GM18873 (cell line): ENCODE data around the gene ESM1.
"Not testable (repeated sequence)": the region's sequence is repeated elsewhere in the genome, so short reads cannot be mapped to it uniquely, and the experiment has no call there.

Experiments
- ATAC-seq: cut with Tn5 transposase; IDR thresholded peaks from one replicate; pipeline ENCODE4 v1.9.1; 2021; ENCODE audit warnings: mild to moderate bottlenecking, moderate library complexity, moderate number of reproducible peaks; ENCODE audit not compliant: unreplicated experiment, low FRiP score

Gene ESM1, protein sequence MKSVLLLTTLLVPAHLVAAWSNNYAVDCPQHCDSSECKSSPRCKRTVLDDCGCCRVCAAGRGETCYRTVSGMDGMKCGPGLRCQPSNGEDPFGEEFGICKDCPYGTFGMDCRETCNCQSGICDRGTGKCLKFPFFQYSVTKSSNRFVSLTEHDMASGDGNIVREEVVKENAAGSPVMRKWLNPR

DNA sequence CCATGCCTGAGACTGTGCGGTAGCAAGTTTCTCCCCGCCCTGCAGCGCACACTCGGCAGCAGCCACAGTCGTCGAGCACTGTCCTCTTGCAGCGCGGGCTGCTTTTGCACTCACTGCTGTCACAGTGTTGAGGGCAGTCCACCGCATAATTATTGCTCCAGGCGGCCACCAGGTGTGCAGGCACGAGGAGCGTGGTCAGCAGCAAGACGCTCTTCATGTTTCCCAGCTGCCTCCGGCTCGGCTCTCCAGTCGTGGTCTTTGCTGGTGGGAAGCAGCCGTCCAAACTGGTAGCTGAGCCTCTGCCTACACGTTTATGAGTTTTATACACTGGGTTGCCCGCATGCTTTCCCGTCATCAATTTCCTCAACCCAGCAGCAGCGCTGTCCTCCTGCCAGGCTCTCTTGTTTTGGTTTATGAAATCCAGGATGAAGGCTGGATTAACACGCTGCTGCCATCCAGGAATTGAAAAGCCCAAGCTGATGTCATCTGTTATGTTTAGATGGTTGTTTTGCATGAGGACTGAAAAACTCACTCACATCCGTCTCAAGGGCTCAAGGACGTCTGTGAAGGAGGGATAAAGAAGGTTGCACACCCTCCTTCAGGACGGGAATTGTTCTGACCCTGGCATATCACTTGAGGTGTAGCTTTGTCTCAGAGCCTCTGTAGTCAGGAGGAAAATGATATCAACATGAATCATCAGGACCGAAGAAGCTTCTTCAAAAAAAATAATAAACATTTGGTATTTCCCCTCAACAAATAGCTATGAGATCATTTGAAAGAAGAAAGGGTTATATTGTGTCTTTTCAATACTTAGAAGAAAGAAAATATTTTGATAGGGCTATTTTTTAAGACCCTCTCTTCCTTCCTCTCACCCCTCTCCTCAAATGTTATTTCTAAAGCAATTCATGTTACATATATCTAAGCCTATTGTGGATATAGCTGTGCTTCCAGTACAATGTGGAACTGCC, at the start of gene ESM1:
TSS of gene ESM1 (minus strand) at position 293 of the 968 bp plus-strand sequence. CDS start at position 217, 76 bp downstream.
- ATAC-seq, result no peak

DNA sequence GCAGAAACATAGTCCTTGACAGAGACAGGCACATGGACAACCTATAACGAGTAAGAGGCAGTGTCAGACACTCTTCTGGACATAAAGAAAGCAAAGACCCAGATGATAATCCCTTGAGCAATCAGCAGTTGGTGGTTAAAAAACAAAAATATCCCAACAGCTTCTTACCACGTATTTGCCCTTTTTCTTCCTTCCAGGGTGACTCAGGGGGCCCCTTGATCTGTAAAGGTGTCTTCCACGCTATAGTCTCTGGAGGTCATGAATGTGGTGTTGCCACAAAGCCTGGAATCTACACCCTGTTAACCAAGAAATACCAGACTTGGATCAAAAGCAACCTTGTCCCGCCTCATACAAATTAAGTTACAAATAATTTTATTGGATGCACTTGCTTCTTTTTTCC, 48.2 kb upstream of the ESM1 start:
- ATAC-seq, result no peak

GRCh38 chr5:55031492-55031891, 46.1 kb upstream of the ESM1 start:
- ATAC-seq, result no peak

DNA sequence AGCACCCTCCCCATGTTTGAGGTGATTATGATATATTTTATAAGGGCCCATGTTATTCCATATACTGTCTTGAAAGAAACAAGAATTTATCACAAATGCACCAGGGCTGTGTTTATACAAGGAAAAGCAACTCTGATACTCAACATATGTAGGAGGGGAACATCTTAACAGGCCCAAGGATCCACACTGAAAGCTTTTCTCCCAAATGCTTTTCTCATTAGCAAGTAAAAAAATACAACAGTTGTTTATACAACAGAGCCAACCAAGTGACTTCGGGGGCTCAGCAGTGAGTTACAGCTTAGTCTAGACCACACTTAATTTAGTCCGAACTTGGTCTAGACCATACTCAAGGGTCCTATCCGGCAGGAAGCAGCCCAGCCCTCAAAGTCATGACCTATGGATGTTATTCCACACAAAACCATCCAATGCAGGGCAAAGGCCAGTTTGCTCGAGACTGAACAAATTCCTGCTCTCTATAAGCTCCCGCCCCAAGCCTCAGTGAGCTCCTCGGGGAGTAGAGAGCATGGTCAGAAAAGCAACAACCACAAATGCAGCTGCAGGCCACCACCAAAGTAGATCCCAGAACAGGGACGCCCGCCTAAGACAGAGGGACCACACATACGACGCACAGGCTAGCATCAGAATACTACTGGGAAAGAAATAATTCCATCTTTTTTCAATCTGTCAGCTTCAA, 45.4 kb upstream of the ESM1 start:
- ATAC-seq, result no peak

- ATAC-seq, result no peak
Observed at GRCh38 chr5:55030220-55030619, 44.8 kb upstream of the ESM1 start.

DNA sequence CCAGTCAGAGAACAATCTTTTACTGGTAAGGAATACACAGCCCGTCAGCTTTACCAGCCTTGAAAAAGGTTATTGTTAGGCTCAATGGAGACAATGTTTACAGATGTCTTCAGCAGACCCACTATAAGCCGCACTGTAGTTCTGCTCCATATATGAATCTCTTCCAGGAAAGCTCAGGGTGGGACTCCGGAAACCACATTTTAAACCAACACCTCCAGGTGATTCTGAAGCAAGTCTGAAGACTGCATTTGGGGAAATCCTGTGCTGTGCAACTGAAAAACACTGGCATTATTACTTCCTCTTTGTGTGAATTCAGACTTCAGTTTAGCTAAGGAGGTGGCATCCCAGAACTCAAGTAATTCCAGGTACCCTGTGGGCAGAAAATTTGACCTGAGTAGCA, 42.2 kb upstream of the ESM1 start:
- ATAC-seq, result no peak

DNA sequence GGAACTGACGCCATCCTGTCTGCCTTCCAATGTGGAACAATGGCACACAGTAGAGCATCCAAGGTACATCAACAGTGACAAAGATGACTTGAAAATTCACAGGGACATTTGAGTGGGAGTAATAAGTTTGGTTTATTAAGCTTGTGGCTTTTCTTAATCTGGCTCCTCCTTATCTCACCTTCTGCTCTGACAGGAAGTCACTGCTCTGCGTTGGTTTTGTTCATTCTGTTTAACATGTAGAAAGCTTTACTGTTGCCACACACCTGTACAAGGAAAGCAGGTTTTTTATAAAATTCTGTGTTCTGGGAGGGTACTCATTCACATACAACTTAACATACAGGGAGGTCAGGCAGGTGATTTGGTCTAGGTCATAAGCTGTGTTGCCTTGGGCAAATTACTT, 37.1 kb upstream of the ESM1 start:
- no peak for ATAC-seq

- ATAC-seq, result no peak
Observed at GRCh38 chr5:55021821-55022220, 36.4 kb upstream of the ESM1 start.

DNA sequence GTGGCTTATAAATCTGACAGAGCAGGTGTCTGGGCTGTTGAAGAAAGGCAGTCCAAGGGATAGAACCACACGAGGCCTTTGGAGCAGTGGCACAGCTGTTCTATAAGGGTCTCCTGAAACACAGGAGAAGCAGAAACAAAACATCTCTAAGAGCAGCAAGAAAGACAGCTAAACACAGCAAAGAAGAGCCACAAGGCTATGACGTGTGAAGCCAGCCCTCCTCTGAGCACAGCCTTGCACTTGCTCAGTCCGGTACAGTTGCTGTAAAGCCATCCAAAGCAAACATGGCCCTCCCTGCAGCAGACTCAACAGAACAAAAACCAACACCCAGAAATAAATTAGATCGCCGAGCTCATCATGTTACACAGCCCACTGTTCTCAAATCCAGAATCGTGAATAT, 36.0 kb upstream of the ESM1 start:
- ATAC-seq, result no peak

DNA sequence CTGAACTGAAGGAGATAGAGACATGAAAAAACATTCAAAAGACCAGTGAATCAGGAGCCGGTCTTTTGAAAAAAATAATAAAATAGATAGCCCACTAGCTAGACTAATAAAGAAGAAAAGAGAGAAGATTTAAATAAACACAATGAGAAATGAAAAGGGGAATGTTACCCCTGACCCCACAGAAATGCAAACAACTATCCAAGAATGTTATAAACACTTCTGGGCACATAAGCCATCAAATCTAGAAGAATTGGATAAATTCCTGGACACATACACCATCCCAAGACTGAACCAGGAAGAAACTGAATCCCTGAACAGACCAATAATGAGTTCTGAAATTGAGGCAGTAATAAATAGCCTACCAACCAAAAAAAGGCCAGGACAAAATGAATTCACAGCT, 24.8 kb upstream of the ESM1 start:
- ATAC-seq, result not testable (repeated sequence)

DNA sequence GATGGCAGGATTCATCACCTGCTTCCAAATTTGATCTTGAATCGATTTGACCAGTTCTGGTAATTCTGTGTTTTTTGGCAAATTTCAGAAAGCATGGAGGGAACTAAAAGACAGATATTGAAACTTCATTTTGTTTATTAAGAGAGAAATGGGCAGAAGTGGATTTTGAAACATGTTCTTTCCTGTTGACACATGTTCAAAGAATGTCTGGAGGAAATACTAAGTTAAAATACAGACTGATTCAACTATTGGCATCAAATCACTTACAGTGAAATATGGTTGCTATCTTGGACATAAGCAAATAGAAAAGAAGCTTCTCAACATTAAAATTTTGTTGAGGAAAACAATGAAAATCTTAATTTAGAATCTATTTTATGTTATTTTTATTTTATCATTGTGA, 19.3 kb upstream of the ESM1 start:
- ATAC-seq, result no peak

- ATAC-seq, result no peak
Observed at GRCh38 chr5:55003432-55004065, 18.2 kb upstream of the ESM1 start.

DNA sequence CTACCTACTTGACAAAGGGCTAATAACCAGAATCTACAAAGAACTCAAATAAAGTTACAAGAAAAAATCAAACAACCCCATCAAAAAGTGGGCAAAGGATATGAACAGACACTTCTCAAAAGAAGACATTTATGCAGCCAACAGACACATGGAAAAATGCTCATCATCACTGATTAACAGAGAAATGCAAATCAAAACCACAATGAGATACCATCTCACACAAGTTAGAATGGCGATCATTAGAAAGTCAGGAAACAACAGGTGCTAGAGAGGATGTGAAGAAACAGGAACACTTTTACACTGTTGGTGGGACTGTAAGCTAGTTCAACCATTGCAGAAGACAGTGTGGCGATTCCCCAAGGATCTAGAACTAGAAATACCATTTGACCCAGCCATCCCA, 16.8 kb upstream of the ESM1 start:
- ATAC-seq, result not testable (repeated sequence)

- ATAC-seq, result no peak
Observed at GRCh38 chr5:54997081-54997480, 11.7 kb upstream of the ESM1 start.

GRCh38 chr5:54996466-54996865, 11.1 kb upstream of the ESM1 start:
- no peak for ATAC-seq

- ATAC-seq, result no peak
Observed at GRCh38 chr5:54995168-54995567, 9.8 kb upstream of the ESM1 start.

GRCh38 chr5:54994628-54995027, 9.2 kb upstream of the ESM1 start:
- ATAC-seq, result no peak

DNA sequence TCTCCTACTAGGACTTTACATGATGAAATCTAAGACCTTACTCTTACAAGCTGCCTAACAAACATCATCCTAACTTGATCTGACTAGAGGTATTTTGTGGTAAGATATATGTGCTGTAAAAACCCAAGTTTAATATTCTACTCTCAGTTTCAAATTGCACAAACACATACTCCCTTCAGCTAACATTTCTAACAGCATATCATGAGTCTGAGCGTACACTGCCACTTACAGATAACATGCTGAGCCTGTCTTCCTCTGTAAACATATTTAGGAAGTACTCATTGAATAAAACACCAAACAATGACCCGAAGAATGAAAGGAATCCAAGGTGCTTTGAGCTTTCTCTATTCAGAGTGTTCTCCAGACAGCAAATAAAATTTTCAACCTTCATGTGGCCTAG, 7.9 kb upstream of the ESM1 start:
- no peak for ATAC-seq

- ATAC-seq, result no peak
Observed at GRCh38 chr5:54991416-54991815, 6.0 kb upstream of the ESM1 start.

- no peak for ATAC-seq
Observed at GRCh38 chr5:54990841-54991258, 5.5 kb upstream of the ESM1 start.

GRCh38 chr5:54988817-54989216, 3.4 kb upstream of the ESM1 start:
- no peak for ATAC-seq
